Kidney glomerular epithelial cell (primary cell): Measurements from ENCODE around the gene TLE2.

Source experiments
- DNase-seq: peaks from one replicate; lab custom pipeline; 2025; lab: John Stamatoyannopoulos, UW

TLE2 gene

GRCh38 chr19:2982983-2983350 is 46.1 kb downstream of the TLE2 start:
- no peak for DNase-seq

GRCh38 chr19:2982561-2982960 is 46.5 kb downstream of the TLE2 start:
- DNase-seq, result no peak

- no peak for DNase-seq
These were observed 47.2 kb downstream of the TLE2 start for GRCh38 chr19:2981898-2982297.

GRCh38 chr19:2978772-2979171 is 50.3 kb downstream of the TLE2 start:
- no peak for DNase-seq

- no peak for DNase-seq
These were observed 50.8 kb downstream of the TLE2 start for GRCh38 chr19:2978166-2978767.

DNA sequence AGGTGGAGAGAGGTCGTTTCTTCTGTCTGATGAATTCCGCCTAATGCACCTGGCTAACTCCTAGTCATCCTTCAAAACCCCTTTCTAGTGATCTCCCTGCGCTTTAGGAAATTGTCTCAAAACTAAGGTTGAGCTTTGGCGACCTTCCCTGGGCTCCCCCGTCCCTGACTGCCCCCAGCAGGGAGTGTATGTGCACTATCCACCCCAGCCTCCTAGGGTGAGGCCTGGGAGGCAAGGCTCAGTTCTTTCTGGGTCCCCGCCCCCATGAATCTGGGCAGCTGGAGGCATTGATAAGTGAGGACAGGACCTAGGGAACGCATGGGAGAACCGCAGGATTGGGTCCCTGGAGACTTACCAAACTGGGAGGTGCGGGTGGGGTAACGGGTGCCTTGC is 51.3 kb downstream of the TLE2 start:
- DNase-seq, result no peak

DNA sequence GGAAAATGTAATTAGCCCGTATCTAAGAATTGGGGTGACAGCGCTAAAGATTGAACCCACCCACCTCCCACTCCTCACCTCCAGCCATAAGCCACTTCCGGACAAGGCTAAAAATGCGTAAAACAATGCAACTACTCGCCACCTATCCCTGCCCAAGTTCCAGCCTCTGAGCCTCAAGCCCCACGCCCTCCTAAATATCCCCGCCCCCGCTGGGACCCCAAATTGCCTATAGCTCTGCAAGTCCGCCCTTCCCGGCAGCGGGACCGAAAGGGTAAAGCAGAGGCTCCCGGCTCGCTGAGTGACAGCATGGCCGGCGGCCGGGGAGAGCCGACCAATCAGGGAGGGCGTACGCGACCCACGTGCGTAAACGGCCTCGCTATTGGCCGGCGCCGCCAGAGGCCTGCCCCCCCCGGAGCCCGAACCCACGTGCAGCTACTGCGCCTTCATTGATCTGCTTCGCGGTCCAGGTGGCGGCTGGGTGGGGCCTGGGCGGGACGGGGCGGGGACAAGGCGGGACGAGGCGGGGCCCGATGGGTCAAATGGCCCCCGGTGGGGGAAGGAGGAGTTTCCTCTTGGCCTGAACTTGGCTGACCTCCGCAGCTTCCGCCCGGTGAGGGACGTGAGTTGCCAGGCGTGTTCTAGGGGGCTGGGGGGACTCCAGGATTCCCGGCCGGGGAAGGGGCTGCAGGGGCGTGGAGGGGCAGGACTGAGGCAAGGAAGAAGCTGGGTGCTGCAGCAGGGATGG is 51.9 kb downstream of the TLE2 start, which contains the start of gene TLE6:
TSS of gene TLE6 (plus strand) at position 564 of the 745 bp plus-strand sequence. CDS start 670 bp downstream, outside the sequence.
- peak; percentile 87 for DNase-seq

DNA sequence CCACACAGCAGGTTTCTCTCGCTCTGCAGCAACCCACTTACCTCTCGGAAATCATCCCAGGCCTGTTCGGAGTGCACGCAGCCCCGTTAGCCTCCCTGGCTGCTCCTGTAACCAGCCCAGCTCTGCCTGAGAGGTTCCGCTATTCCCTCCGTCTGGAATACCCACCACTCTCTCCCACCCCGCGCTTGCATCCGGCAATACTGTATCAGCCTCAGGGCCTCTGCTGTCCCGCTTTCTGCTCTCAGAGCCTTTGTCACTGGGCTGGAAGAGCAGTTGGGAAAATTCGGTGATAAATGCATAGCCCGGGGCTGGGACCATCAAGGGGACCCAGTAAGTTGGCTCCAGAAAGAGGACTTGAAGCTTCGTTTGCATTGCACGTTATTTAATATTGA is 52.5 kb downstream of the TLE2 start:
- no peak for DNase-seq

DNA sequence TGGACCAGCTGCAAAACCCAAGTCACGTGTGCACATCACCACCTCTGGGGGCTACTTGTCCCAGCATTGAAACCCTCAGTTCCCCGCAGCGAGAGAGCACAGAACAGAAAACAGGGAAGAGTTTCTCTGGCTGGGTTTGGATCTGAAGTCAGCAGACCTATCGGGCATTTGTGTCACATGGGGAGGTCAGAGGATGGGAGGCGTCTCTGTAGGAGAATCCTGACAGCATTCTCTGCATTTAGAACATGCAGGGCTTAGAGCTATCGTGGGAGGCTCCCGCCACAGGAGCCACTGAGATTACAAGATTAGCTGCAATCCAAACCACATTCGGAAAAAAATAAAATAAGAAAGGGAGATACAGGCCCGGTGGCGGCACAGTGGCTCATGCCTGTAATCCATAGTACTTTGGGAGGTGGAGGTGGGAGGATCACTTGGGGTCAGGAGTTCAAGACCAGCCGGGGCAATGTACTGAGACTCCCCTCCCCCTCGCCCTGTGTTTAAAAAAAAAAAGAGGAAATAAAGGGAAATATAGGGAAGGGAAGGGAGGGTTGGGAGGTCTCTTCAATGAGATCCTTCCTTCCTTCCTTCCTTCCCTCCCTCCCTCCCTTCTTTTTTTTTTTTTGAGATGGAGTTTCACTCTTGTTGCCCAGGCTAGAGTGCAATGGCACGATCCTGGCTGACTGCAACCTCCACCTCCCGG is 54.6 kb downstream of the TLE2 start:
- DNase-seq, result no peak

DNA sequence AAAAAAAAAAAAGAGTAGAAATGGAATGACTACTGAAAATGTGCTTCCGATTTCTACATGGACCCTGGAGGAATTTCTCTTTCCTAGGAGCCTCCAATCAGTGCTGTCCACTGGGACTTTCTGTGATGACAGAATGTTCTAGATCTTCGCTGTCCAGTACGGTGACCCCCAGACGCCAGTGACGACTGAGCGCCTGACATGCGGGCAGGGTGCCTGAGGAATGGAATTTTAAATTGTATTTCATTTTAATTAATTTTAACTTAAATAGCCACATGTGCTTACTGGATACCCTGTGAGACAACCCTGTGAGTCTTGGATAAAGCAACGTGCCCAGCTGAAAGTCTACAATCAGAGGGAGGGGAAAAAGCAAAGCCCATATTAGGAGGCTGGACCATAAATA is 55.9 kb downstream of the TLE2 start:
- no peak for DNase-seq

DNA sequence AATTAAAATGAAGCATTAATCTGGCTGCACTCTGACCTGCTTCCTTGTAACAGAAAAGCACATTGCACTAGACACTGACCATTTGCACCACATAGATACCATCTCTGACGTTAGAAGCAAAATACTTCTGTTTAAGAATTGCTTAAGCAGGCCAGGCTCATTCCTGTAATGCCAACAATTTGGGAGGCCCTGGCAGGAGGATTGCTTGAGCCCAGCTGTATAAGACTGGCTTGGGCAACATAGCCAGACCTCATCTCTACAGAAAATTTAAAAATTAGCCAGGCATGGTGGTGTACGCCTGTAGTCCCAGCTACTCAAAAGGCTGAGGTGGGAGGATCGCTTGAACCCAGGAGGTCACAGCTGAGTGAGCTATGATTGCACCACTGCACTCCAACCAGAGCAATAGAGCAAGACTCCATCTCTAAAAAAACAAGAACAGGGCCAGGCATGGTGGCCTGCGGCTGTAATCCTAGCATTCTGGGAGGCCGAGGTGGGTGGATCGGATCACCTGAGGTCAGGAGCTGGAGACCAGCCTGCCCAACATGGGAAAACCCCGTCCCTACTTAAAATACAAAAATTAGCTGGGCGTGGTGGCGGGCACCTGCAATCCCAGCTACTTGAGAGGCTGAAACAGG is 58.8 kb downstream of the TLE2 start:
- peak; percentile 15 for DNase-seq

DNA sequence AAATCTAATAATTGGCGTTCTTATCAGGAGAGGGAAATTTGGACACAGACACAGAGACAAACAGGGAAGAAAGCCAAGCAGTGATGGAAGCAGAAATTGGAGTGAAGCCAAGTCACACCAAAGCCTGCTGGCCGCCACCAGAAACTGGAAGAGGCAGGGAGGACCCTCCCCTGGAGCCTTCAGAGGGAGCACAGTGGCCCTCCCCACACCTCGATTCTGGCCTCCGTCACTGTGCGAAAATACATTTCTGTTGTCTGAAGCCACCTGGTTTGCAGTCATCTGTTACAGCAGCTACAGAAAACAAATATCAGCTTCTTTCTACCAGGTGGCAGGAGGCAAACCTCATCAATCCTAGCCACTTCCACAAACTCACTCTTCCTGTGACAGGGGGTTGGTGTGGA is 60.0 kb downstream of the TLE2 start:
- DNase-seq, result no peak

- no peak for DNase-seq
These were observed 61.1 kb downstream of the TLE2 start for GRCh38 chr19:2967972-2968371.

DNA sequence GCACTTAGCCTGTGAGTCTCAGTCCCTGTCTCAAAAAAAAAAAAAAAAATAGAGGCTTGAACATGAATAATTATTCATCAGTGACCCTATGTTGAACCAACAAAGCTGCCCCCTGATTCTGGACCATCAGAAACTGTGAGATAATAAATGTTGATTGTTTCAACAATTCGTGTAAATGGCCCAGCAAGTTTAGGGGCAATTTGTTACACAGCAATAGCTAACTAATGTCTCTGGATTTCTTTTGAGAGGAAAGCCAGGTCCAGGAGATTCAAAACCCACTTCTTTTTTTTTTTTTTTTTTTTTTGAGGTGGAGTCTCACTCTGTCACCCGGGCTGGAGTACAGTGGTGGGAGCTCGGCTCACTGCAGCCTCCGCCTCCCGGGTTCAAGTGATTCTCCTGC is 64.2 kb downstream of the TLE2 start:
- no peak for DNase-seq

DNA sequence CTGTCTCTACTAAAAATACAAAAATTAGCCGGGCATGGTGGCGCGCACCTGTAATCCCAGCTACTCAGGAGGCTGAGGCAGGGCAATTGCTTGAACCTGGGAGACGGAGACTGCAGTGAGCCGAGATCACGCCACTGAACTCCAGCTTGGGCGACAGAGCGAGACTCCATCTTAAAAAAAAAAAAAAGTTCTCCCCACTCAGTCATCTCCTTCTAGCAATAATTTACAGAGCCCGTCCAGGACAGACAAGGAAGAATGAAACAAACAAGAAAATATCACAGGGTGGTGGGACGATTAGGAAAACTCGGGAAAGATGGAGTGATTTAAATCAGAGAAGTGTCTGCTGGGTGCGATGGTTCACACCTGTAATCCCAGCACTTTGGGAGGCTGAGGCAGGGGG is 65.4 kb downstream of the TLE2 start:
- peak; percentile 15 for DNase-seq

DNA sequence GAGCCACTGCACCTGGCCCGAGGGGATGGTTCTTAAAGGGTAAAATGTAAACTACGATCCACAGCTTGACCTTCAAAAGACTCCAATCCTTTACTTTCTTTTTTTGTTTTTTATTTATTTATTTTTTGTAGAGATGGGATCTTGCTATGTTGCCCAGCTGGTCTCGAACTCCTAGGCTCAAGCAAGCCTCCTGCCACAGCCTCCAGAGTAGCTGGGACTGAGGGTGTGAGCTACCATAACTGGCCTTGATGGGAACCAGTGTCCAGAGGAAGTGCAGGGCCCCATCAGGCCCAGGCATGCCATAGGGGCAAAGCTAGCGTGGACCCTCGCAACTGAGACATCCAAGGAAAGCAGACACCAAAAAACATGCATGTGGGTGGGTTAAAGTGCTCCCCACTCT is 66.0 kb downstream of the TLE2 start:
- no peak for DNase-seq

GRCh38 chr19:2962018-2962670 is 66.9 kb downstream of the TLE2 start:
- DNase-seq, result peak; percentile 74

DNA sequence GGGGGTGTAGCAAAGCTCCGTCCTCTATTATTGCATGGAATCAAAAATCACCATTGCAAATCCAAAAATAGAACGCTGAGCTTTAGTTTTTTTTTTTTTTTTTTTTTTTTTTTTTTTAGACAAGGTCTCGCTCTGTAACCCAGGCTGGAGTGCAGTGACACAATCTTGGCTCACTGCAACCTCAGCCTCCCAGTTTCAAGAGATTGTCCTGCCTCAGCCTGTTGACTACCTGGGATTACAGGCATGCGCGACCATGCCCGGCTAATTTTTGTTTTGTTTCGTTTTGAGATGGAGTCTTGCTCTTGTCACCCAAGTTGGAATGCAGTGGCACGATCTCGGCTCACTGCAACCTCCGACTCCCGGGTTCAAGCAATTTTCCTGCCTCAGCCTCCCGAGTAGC is 69.0 kb downstream of the TLE2 start:
- no peak for DNase-seq

DNA sequence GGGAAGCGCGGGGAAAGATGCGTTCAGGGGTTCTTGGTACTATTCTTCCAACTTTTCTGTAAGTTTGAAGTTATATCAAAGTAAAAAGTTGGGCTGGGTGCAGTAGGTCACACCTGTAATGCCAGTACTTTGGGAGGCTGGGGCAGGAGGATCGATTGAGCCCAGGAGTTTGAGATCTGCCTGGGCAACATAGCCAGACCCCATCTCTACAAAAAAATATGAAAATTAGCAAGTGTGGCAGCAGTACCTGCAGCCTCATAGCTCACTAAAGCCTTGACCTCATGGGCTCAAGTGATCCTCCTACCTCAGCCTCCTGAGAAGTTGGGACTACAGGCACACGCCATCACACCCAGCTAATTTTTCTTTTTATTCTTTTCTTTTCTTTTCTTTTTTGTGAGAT is 71.9 kb downstream of the TLE2 start:
- DNase-seq, result no peak

GRCh38 chr19:2952953-2953481 is 76.1 kb downstream of the TLE2 start:
- peak; percentile 27 for DNase-seq

DNA sequence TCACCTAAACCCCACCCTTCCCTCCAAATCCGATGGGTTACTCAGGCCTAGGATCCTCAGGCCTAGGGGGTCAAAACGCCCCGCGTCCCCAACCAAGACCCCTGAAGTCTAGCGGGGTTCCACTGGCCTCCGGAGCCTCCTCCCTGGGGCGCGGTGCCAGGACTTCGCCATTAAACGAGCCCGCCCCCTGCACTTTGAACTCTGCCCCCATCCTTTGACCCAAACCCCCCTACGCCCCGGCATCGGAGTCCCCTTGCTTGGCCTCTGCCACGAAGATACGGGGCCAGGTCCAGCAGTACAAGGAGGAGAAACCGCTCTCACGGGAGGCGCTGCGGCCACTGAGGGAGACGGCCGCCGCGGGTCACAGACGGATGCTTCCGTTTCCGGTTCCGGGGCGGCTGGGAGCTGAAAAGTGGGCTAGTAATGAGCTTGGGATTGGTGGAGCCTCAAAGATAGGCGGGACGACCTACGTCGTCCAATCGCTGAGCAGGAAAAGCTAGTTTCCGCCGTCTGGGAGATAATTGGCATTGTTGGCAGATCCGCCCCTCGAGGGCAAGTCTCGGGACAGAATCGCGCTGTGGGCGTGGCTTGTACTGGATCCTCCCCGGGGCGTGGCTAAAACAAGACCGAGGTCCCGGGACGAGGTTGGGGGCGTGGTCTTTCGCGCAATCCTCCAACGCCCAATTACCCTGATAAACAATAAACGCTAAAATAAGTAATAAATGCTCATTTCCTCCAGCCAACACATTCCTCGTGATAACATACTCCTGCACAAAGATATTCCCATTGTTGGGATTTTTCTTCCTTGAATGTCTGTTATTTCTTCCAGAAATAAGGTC is 78.6 kb downstream of the TLE2 start:
- DNase-seq, result peak; percentile 99
